GM12872 (cell line): ENCODE results near the gene CLDN10.

Experiments used
- TF ChIP-seq, protein P1 (sequence below): IDR thresholded peaks from 3 replicates; pipeline ENCODE4 v1.5.1; 2011; ENCODE audit warnings: low read depth, mild to moderate bottlenecking, low read length, moderate library complexity; ENCODE audit not compliant: insufficient read depth

Gene CLDN10

DNA sequence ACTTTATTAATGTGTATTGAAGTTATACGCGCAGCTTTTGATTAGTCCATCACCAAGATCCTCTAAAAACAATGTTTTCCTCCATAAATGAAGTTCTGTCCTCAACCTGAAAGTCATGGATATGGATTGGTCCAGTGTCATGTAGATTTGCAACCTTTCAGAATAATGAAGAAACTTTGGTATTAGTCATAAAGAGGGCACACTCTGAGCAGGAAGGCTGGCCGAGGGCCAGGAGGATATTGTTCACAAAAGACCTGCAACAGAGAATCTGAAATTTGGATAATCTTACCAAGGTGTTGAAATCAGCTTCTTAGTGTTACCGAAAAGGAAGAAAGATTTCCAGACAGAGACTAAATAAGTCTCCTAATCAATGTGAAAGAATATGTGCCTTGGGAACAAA lies 20.7 kb downstream of the CLDN10 start:
- TF ChIP-seq, protein P1, sequence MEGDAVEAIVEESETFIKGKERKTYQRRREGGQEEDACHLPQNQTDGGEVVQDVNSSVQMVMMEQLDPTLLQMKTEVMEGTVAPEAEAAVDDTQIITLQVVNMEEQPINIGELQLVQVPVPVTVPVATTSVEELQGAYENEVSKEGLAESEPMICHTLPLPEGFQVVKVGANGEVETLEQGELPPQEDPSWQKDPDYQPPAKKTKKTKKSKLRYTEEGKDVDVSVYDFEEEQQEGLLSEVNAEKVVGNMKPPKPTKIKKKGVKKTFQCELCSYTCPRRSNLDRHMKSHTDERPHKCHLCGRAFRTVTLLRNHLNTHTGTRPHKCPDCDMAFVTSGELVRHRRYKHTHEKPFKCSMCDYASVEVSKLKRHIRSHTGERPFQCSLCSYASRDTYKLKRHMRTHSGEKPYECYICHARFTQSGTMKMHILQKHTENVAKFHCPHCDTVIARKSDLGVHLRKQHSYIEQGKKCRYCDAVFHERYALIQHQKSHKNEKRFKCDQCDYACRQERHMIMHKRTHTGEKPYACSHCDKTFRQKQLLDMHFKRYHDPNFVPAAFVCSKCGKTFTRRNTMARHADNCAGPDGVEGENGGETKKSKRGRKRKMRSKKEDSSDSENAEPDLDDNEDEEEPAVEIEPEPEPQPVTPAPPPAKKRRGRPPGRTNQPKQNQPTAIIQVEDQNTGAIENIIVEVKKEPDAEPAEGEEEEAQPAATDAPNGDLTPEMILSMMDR = no peak

DNA sequence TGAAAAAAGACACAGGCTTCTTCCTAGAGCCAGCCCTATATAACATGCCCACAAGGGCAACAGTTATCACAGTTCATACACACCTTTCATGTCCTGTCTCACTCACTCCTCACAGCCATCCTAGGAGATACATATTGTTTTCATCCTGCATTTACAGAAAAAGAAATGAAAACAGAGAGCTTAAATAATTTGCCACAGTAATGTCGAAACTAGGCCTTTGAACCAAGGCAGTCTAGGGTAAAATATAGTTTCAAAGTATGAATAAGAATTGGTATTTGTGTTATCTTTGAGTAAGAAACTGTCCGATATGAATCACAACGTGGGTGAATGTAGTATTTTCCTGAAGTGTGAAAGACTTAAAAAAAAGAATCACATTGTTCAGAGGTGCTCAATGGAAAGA lies 26.8 kb downstream of the CLDN10 start:
- TF ChIP-seq, protein P1 = no peak

DNA sequence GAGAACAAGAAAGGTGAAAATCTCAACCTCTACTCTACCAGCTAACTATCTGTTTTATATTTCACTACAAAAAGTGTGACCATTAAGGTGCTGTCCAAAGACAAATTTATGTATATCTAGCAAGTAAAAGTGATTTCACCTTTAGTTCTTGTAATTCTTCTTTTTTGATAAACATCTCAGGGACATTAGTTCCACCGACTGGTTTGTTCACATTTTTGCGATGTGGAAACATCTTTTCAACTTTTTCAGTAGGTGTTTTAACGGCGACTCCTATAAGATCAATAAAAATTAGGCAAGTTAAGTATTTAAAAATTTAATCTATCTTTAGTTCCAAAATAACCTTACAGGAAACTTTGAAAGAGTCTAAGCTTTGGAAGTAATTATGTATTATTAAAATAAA lies 33.3 kb downstream of the CLDN10 start:
- TF ChIP-seq, protein P1 = no peak

DNA sequence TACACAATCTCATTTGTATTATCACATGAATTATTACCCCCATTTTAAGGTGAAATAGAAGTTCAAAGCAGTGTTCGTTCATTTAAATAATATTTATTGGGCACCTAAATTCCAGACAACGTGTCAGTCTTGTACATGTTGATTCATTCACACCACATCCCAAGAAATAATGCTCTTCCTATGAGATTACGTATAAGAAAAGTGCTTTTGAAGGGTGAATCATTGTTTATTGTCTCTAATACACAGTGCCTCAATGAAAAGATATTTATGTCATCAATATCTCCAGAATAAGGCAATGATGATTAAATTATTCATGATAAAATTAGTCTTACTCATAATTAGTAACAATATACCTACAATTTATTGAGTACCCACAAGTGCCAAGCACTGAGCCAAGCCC lies 35.6 kb downstream of the CLDN10 start:
- TF ChIP-seq, protein P1 = no peak

DNA sequence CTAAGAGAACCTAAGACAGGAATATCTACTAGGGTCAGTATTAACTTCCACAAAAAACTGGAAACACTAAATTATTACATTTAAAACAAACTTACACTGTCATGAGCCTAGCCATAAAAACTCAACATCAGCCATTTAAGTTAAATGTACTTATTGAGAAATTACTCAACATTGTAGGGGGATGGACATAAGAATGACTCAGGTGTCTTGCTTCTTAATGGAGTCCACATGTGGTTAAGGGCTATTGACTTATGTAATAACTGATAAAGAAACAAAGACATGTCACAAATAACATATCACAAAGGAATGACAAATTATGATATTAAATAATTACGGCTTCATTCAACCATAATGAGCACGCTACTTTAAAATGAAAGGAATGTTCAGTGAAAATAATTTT lies 36.2 kb downstream of the CLDN10 start:
- TF ChIP-seq, protein P1 = no peak

DNA sequence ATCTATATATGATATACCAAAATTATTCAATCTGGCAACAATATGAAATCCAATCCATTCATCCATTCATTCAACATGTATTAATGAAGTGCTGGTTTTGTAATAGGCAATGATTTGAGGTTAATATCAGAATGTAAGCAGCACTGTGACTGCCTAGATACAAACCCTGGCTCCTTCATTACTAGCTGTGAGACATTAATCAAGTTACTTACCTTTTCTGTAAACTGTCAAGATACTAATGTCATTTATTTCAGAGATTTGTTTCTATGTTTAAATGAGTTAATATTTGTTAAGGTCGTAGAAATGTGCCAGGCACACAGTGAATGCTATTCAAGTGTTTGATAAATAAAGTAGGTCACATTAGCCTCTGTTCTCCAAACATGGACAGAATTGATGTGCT lies 40.9 kb downstream of the CLDN10 start:
- TF ChIP-seq, protein P1 = no peak

DNA sequence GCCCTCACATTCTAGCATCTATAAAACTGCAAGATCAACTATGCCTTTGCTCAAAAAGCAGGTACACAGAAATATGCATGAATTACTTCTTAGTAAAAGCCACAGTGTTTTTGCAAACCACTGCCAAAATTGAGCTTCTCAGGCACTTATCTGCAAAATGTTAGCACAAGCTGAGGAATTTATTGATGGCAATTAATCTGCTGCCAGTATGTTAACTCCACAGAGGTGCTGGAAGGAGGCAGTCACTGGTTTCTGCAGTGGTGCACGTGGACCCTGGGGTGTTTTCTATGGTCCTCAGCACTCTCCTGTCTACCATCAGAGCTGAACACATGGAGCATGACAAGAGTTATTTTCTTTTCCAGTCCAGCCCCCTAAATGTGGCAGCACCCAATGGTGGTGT lies 44.2 kb downstream of the CLDN10 start:
- TF ChIP-seq, protein P1 = no peak

DNA sequence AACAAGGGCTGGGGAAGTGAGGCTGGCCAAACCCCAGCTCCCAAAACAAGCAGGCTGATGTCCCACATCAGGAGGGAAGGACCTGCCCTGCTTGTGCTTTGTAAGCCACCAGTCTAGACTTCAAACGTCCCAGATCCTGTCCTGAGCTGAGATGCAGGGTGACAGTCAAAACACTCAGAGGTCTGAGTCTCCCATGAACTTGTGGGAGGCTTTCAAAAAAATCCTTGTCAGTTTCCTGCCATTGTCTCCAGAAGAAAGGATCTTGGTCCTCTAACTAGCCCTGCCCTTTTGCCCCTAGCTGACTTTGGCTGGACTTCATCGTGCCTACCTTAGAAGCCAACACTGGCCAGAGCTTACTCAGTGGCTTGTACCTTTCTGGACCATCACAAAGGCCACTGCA lies 48.7 kb downstream of the CLDN10 start:
- TF ChIP-seq, protein P1 = no peak
